GM21423 (cell line): ENCODE data around the gene KCNQ4.
A peak's percentile ranks its signal among the peaks of the same experiment; 100 is the strongest.

ENCODE experiments used
- ATAC-seq: cut with Tn5 transposase; IDR thresholded peaks from one replicate; pipeline ENCODE4 v1.9.1; 2021; ENCODE audit warnings: mild to moderate bottlenecking, moderate library complexity; ENCODE audit not compliant: unreplicated experiment

The KCNQ4 gene

GRCh38 chr1:40794974-40795715 lies 11.6 kb downstream of the KCNQ4 start:
- no peak for ATAC-seq

GRCh38 chr1:40795811-40796586 lies 12.4 kb downstream of the KCNQ4 start:
- ATAC-seq, result no peak

- no peak for ATAC-seq
Measured at GRCh38 chr1:40796939-40797667, 13.5 kb downstream of the KCNQ4 start.

GRCh38 chr1:40797668-40798010 lies 14.1 kb downstream of the KCNQ4 start:
- ATAC-seq, result no peak

DNA sequence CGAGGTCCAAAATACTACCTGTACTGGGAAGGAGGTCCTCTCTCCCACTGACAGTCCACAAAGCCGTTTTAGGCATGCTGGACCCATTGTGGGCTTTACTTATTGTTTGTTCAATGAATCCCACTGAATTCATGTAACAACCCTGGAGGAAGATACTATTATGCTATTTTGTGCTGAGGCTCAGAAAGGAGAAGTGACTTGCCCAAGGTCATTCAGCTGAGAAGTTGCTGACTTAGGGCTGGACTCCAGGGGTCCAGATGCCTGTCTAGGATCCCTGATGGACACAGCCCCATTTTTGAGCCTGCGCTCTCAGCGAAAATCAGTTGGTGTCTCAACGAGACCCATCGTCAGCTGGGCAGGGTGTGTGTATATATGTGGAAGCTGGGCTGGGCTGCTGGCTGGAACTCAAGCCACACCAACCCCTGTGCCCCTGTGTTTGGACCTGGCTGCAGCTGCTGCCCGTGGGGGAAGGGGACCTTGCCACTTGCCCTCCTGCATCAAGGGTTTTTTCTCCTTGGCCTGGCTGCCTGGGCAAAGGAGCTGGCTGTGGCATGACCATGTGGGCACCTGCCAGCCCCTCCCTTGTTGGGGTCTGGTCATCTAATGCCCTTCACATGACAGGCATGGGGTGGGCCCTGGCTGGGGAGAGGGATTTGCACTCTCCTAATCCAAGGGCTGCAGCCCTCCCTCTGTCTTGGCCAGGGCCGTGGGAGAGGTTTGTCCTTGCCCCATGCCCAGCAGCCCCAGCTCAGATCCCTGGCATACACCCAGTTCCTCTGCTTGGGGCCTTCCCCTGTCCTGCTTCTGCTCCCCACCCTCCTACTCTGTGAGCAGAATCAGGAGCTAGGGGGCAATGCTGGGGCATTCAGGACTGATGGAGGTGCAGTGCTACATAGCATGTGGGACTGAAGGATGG lies 15.0 kb downstream of the KCNQ4 start:
- no peak for ATAC-seq

- no peak for ATAC-seq
Measured at GRCh38 chr1:40799351-40799867, 15.8 kb downstream of the KCNQ4 start.

GRCh38 chr1:40801742-40802077 lies 18.1 kb downstream of the KCNQ4 start:
- no peak for ATAC-seq

GRCh38 chr1:40802078-40802741 lies 18.6 kb downstream of the KCNQ4 start:
- ATAC-seq, result peak; percentile 69

DNA sequence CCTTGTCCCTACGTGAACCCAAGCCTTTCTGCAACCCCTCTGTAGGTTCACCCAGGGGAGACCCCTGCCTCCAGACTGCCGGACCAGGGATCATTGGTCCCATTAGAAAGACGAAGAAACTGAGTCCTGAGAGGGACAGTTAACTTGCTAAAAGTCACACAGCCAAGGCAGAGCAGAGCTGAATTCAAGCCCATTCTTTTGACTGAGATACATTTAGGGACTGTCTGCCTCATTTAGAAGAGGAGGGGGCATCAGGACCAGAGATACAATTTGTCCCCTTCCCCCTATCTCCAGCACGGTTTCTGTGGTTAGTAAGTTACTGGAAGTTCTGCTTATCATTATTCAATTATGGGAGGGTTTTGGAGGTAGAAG lies 19.1 kb downstream of the KCNQ4 start:
- ATAC-seq, result no peak

- no peak for ATAC-seq
Measured at GRCh38 chr1:40803447-40803846, 19.9 kb downstream of the KCNQ4 start.

GRCh38 chr1:40803902-40804301 lies 20.3 kb downstream of the KCNQ4 start:
- ATAC-seq, result no peak

- no peak for ATAC-seq
Measured at GRCh38 chr1:40806240-40806639, 22.7 kb downstream of the KCNQ4 start.

DNA sequence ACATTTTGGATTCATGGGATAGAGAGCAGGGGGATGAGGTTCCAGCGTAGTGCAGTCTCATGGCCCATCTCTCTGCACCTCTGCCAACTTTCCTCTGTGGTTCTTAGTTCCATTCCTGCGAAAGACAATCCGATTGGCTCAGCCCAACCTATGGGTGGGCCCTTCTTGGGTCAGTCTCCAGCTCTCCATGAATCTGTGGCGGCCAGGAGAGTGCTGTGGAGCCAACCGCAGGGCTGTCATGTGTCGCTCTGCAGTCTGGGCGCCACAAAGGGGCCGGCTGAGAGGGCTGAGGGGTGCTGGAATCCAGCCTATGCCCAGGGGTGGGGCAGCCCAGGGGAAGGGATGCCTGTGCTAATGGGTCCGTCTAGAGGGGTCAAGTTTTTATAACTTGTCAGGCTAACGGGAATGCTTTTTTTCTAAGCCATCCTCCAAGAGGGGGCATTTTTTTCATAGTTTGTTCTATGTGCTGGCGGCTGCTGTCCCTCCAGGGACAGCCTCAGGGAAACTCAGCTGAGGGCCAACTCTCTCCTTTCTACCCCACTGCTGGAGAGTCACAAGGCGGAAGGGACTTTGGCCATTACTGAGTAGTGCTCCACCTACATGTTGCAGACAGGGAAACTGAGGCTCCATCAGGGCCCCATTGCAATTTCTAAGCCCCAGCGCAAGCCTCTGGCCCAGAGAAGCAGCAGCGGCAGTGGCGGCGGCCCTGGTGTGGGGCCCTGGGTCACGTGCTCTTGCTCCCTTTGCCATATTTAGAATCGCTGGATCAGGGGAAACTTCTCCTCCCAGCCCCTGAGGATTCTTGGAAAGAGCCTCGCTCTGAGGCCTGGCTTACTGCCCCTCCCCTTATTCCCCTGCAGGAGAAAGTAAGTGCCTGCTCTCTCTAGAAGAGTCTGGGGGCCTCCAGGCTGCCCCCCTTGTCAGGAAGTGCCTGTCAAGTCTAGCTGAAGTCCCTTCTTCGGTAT lies 23.4 kb downstream of the KCNQ4 start:
- ATAC-seq, result no peak

DNA sequence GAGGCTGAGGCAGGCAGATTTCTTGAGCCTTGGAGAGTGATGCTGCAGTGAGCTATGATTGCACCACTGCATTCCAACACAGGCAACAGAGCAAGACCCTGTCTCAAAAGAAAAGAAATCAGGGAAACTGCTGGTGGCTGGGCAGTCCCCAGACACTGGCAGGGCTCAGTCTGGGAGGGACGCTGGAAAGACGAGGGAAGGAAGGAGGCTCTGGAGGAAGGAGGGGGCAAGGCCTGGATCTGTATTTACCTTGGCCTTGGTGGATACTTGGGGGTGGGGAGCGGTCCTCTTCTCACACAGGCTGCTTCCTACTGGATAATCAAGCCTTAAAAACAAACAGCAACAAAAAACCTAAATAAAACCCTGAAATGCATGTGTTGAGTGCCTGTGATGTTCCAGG lies 24.4 kb downstream of the KCNQ4 start:
- no peak for ATAC-seq

GRCh38 chr1:40808444-40808843 lies 24.9 kb downstream of the KCNQ4 start:
- no peak for ATAC-seq

GRCh38 chr1:40808909-40809308 lies 25.3 kb downstream of the KCNQ4 start:
- ATAC-seq, result no peak

DNA sequence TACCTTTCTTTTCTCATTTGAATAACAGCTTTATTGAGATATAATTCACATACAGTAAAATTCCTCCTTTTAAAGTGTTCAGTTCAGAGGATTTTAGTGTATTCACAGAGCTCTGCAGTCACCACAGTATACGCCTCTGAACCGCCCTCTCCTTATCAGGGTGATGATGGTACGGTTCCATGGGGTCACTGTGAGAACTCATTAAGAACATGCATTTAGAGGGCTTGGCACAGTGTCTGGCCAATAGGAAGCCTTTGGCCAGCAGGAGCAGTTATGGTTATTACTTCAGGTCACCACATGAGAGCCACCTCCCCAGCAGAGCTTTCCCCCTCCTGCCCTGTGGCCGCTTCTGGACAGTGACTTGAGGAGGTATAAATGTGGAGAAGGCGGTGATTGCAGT lies 27.3 kb downstream of the KCNQ4 start:
- ATAC-seq, result no peak

- ATAC-seq, result no peak
Measured at GRCh38 chr1:40815420-40815819, 31.8 kb downstream of the KCNQ4 start.

DNA sequence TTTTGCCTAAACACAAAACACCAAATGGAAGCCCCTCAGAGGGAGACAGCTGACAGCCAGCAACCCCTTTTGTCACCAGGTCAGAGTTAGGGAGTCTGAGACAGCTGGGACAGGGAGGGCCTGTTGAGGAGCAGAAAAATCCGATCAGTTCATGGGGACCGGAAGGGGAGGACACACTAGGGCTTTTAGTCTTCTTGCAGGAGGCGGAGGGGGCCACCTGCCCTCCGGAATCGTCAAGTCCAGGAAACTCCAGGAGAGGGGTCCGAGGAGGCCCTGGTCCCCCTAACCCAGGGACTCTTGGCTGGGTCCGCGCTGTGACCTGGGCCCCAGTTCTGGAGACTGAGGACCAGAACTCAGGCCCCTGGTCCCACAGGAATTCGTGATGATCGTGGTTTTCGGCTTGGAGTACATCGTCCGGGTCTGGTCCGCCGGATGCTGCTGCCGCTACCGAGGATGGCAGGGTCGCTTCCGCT lies 34.2 kb downstream of the KCNQ4 start:
- no peak for ATAC-seq
